UCSD-AML1 (cell line): Measurements from ENCODE around the gene TIMP3.
A peak's percentile ranks its signal among the peaks of the same experiment; 100 is the strongest.

Source experiments
- DNase-seq: peaks from one replicate; lab custom pipeline; 2025; ENCODE audit not compliant: unreplicated experiment; lab: John Stamatoyannopoulos, UW

Gene TIMP3

DNA sequence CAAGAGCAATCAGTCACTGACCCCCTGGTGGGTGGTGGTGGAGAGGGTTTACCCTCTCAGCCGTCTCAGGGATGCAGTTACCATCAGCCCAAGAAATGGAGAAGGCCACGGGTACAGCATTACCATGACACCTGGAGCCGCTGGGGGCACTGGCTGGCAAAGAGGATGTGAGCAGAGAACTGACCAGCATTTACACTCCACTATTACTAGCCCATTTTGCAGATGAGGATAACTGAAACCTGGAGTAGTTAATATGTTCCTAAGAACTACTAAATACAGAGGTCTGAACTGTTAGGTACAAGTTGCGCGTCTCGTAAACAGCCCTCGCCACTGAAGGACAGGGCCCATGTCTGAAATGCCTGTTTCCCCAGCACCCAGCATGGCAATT, 79.0 kb downstream of the TIMP3 start:
- DNase-seq: no peak

DNA sequence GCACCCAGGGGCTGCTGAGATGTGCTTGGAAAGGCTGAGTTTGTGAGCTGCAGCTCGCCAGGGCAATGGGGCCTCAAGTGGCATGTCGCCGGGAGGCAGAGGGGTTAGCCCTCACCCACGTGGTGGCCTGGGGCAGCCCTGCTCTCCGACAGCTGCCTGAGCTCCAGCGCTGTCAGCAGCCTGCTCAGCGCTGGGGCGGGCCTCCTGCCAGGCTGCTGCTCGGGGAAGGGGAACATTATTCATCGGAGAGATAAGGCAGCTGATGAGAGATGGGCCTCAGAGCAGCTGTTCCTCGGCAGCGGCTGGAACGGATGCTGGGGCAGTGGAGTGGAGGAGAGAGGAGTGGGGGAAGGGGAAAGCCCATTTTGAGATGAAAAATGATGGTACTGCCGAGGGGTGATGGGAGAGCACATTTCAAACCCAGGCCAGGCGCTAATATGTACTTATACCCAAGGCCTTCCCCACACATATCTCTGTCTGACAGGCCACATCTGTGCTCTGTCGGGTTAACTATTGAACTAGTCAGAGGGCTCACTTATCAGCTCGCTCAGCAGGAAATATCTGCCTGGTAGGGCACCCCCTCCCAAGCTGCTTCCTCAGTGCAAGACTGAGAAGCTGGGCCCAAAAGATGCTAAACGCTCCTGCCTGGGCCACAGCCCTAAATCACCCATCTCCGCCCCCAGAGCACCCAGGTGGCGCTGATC, 79.5 kb downstream of the TIMP3 start:
- peak; percentile 93 for DNase-seq

DNA sequence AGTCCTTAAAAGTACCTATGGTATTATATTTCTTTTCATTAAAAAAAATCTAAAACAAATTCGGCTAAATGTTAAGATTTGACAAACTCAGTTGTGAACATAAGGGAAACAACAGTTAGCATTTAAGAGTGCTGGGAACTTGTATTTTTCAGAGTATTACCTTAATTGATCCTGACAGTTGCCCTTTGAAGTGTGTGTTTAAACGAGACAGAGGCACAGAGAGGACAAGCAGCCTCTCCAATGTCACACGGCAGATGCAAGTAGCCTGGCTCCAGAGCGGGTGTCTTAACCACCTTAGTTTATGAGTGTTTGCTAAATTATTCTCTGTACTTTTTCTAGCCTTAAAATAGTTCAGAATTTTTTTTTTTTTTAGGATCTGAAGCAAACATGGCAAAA, 80.9 kb downstream of the TIMP3 start:
- no peak for DNase-seq

DNA sequence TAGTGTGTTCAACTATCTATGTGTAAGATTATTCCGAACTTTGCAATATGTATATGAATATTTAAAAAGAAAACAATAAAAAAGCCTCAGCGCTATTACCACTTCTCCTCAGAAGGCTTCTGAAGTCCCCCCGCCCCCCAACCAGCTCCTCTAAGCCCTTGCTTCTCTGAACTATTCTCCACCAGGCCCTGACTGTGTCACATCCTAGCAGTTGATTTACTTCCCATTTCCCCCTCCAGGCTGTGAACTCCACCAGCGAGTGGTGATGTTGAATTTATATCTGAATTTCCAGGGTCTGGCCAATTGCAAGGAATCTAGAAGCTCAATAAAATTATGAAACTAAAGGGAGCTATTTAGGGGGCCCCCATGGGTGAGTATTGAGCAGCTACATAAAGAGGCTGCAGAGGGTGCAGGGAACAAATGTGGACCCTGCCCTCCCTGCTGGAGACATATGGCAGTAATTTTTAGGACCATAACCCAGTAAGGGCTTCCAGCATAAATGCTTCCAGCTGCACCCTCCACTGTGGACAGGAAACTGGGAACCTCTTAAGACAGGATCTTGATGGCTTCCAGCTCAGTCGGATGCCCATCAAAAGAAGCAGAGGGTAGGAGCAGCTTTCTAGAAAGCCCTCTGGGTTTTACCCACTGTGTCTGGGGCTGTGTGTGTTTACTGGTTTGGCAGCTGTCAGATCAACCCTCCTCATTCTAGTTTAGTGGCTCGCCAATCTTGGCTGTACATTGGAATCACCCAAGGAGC, 81.4 kb downstream of the TIMP3 start:
- DNase-seq: peak; percentile 42

DNA sequence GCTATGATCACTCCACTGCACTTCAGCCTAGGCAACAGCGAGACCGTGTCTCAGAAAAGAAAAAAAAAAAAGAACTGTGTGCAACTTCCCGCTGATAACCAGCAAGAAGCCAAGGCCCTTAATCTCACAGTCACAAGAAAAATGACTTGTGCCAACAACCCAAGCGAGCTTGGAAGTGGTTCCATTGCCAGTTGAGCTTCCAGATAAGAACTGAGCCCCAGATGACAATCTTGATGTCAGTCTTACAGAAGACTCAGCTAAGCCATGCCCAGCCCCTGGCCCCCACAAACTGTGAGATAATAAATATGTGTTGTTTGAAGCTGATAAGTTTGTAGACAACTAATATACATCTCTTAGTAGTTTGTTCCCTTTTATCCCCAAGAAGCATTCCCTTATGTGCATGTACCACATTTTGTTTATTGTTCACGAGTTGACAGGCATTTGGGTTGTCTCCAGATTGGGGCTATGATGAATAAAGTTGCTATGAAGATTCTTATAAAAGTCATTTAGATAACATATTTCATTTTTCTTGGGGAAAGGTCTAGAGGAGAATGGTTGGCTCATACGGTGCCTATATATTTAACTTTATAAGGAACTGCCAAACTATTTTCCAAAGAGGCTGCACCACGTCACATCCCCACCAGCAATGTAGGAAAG, 85.9 kb downstream of the TIMP3 start:
- no peak for DNase-seq

DNA sequence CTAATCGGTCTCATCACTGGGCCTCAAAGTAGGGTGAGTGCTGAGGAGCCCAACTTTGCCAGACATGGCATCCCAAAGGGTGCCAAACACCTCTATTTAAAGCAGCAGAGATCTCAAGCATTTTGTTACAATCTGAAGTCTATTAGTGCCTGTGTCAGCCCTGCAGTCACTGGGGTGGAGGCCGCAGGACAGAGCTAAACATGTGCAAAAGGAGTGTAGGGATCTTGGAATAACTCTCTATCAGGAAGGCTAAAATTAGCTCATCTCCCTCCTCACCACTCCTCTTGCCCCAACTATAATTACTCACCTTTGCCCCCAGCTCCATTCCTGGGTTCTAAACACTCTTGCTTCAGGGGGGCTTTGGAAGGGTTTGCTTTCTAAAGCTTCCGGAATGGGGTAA, 87.5 kb downstream of the TIMP3 start:
- no peak for DNase-seq

DNA sequence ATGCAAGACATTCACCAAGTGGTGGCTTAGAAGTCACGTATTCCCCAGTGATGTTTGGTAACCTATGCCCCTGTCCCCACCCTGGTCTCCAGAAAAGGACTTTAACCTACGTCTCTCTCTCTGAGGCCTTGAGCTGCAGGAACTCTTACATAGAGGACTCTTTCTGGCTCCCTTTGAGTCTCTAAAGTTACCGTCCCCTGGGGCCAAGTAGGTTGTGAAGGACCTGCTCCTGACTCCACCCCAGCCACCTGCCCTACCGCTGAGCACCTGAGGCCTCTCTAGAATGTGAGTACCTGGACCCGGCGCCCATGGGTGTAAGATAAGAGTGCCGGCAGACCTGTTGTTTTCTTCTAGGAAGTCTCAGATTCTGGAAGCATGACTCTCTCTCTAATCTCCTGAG, 95.4 kb downstream of the TIMP3 start:
- no peak for DNase-seq

DNA sequence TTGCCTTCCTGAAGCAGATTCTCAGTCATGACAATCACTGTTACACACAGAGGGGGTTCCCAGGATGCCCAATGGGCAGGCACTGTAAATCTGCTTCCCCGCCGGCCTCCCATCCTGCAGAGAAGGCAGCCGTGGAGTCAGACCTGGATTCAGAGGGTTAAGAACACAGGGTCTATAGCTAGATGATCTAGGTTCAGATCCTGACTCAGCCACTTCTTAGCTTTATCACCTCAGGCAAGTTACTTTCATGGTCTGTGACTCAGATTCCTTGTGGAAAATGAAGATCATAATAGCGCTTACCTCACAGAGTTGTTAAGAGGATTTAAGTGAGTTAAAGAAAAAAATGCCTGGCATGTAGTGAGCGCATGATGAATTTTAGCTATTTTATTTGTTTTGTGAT, 95.9 kb downstream of the TIMP3 start:
- no peak for DNase-seq

DNA sequence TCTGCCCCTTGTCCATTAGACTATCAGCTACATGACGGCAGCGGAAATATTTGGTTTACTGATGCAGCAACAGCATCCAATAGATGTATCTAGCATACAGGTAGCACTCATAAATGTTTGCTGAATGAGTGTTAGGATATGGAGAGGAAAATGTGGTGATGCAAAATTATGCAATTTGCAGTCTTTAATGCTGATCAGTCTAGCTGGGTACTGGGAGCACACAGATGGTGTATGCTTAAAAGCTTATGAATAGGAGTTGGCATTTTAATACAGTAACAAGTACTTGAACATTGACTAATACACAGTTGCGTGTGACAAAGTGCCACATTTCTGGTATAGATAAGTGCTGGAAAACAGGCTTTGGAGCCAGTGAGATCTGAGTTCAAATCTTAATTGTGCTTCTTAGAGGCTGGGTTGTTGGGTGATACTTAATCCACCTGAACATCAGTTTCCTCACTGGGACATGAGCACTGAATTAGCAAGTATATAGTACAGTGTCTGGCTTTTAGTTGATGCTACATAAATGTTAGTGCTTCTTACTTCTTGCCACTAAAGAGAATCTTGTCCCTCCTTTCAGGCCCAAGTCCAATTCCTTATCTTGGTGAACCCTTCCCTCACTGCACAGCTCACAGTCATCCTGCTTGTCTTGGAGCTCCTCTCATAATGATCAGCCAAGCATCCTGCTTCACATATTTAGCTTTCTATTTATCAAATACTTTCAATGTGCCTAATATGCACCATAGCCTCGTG, 99.6 kb downstream of the TIMP3 start:
- DNase-seq: no peak

DNA sequence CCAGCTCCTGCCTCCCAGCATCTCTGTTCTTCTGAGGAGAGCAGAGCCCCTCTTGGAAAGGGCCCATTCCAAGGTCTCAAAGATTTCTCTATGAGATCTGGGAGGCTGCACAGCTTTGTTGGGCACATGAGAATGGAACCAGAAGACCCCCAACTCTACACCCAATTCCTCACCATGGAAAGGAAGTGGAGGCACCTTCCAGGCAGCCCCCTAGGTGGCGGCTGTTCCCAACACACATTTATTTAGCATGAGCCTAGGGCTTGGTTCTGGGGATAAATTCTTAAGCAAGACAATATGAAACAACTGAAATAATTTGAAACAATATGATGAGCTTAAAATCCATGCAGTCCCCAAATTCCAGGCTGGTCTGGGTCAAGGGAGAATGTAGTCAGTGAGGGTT, 100.4 kb downstream of the TIMP3 start:
- DNase-seq: no peak

DNA sequence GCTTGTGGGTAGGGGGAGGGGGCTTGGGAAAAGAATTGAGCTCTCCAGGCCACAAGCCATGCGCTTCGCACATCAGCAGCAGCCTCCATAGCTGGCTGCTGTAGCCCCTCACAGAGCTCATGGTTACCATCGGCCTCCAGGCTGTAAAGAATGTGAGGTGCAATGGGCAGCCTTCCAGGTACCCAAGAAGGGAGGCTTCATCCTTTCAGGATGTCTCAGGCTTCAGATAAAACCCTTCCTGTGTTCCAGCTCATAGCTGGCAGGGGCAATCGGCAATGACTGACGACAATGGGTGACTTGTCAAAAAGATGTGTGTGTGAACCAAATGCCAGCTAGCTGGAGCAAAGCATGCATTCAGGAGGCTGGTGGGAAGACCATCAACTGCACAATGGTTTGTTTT, 102.0 kb downstream of the TIMP3 start:
- DNase-seq: no peak

DNA sequence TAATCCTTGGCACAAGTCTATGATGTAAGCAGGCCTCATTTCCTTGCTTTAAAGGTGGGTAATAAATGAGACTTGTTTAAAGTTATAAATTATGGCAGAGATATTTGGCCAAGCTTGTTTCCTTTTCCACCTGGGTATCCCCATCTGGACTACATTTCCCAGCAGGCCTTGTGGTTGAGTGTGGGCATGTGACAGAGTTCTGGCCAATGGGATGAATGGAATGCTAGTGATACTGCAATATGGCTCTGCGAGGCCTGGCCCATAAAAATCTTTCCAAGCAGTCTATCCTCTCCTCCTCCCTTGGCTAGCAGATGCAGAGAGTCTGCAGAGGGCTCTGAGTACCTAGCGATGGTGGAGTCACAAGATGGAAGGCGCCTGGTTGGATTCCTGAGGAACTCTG, 102.5 kb downstream of the TIMP3 start:
- no peak for DNase-seq

DNA sequence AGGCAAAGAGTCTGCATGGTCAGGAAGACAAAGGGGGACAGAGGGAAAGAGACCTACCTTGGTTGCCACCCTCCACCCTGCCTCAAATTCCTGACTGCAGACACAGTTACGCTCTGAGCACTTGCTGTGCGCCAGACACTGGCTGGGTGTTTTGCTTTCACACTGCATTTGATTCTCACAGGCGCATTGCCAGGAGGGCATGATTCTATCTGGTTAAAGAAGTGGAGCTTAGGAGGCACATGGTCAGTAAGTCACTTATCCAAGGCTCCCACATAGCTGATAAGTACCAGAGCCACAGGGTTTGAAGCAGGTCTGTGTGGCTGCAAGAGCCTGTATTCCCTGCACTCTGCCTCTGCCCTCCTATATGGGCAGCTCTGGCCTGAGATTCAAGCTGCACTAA, 103.9 kb downstream of the TIMP3 start:
- no peak for DNase-seq

DNA sequence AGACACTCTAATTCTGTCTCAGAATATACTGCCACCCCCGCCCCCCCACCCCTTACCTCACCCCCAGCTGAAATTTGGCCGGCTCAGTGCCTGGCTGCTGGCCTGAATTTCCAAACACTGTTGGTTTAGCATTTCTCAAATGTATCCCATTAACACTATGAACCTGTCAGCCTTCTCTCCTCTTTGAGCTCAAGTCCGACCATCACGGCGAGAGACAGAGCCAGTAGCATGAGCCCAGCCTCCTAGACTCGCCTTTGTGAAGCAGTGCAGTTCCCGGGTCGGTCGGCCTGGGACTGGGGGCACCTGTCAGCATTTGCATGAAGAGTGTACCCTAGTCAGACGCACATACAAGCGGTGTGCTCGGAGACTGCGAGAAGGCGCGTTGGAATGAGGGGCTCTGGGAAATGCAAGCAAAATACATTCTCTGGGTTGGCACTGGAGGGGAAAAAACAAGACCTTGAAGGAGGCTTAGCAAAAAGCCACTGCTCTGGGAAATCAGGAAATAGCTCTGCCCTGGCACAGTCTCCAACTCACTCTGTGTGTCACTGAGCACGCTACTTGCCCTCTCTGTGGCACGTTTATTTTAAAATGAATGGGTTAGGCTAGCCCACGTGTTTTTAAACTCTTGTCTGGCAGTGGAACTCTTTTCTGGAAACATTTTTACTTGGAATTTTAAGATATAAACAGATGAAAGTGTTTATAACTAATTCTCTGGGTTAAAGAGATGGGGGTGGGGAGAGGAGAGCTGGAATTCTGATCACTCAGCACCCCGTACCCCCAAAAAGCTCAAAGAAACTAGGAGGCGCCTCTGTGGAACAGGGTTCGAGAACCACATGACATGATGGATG, 108.3 kb downstream of the TIMP3 start:
- no peak for DNase-seq

DNA sequence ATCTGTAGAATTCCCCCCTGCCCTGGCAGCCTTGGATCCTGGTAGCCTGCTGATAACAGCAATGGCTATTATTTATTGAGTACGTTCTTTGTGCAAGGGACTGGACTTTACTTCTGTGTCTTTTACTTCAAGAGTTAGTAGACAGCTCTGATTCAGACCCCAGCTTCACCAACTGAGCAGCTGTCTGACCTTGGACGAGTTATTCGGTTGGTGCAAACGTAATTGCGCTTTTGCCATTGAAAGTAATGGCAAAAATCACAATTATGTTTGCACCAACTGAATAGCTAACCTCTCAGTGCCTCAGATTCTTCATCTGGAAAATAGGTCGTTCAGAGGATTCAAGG, 108.9 kb downstream of the TIMP3 start:
- no peak for DNase-seq

DNA sequence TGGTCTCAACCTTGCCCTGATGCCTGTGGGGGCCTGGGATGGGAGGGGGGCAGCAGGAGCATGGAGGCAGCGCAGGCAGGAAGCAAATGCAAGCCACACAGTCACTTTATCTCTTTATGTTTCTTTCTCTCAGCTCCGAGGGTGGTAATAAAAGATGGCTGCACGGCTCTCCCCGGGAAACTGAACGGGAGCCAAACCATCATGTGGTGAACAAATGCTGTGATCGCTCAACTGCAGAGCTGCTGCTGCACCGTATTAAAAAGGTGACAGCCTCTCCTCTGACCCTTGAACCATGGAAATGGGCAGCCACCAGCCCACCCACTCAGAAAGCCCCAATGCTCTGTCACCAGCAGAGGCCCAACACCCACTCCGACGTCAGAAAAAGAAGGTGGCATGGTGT, 110.0 kb downstream of the TIMP3 start:
- DNase-seq: no peak
